K562 (cell line): Measurements from ENCODE around the gene GPR139.

Experiments
- CEBPB ChIP-seq: fragments of 450-650 bp; IDR thresholded peaks from 2 replicates; pipeline ENCODE4 v1.6.1; 2016; ENCODE audit warnings: missing genetic modification characterization, missing compliant biosample characterization
- CTCF ChIP-seq, 3 experiments: IDR thresholded peaks in 2 of 3; conservative IDR thresholded peaks in 1 of 3; 2 replicates each; pipeline ENCODE4 v1.5.1; 2011 to 2012; ENCODE audit warnings: low read length in 3 of 3, mild to moderate bottlenecking in 3 of 3, control low read depth in 2 of 3, improper control_type of control experiment in 1 of 3, inconsistent platforms in 1 of 3, low read depth in 1 of 3, mixed read lengths in 1 of 3, moderate library complexity in 1 of 3; ENCODE audit not compliant: insufficient read depth in 2 of 3
- ETV6 ChIP-seq, 3 experiments: fragments of 150-350 bp in 1 of 3; sonication (generic) in 1 of 3; formaldehyde crosslinking in 1 of 3; IDR thresholded peaks; 2 replicates each; pipeline versions ENCODE4 v1.6.1 to v1.8.0; 2014 to 2022; ENCODE audit warnings: borderline replicate concordance in 2 of 3, low read depth in 2 of 3, antibody characterized with exemption in 1 of 3, low read length in 1 of 3, mild to moderate bottlenecking in 1 of 3, missing genetic modification reagents in 1 of 3
- EZH2 ChIP-seq: IDR thresholded peaks from 2 replicates; pipeline ENCODE4 v1.6.1; 2012; ENCODE audit warnings: low read depth, mild to moderate bottlenecking, inconsistent platforms, low read length, borderline replicate concordance
- HMG20B ChIP-seq: fragments of 250-450 bp; sonication (Bioruptor Pico); IDR thresholded peaks from 2 replicates; pipeline ENCODE4 v1.5.0; 2021; ENCODE audit warnings: mild to moderate bottlenecking
- IRF2 ChIP-seq: sonication (generic); formaldehyde crosslinking; IDR thresholded peaks from 2 replicates; pipeline ENCODE4 v1.8.1; 2022; ENCODE audit warnings: mild to moderate bottlenecking, missing genetic modification reagents
- REST ChIP-seq, 2 experiments: fragments of 450-650 bp; formaldehyde crosslinking in 1 of 2; IDR thresholded peaks; 2 replicates each; pipeline versions ENCODE4 v1.4.0 to v1.6.1; 2014 to 2020; ENCODE audit warnings: mild to moderate bottlenecking in 2 of 2, borderline replicate concordance in 1 of 2, low read depth in 1 of 2
- TAF1 ChIP-seq: IDR thresholded peaks from 2 replicates; pipeline ENCODE4 v1.6.1; 2011; ENCODE audit warnings: mild to moderate bottlenecking, low read length, moderate library complexity; ENCODE audit not compliant: insufficient read depth, control insufficient read depth, severe bottlenecking; ENCODE audit errors: extremely low read depth
- TAF9B ChIP-seq: fragments of 450-650 bp; IDR thresholded peaks from 2 replicates; pipeline ENCODE4 v1.6.1; 2018; ENCODE audit warnings: mild to moderate bottlenecking; ENCODE audit not compliant: partially characterized antibody
- WHSC1 ChIP-seq: IDR thresholded peaks from one replicate; pipeline ENCODE4 v1.6.1; 2012; ENCODE audit warnings: low read length, control low read depth, inconsistent platforms
- ZNF512 ChIP-seq: IDR thresholded peaks from 2 replicates; pipeline ENCODE4 v1.6.1; 2016; ENCODE audit warnings: missing genetic modification characterization, missing compliant biosample characterization
- ZNF551 ChIP-seq: fragments of 250-450 bp; sonication (Bioruptor Pico); IDR thresholded peaks from 2 replicates; pipeline ENCODE4 v1.5.0; 2021; ENCODE audit warnings: mild to moderate bottlenecking, moderate library complexity
- ZNF707 ChIP-seq: fragments of 250-450 bp; sonication (Bioruptor Pico); conservative IDR thresholded peaks from 2 replicates; pipeline ENCODE4 v1.8.0; 2022; ENCODE audit warnings: inconsistent platforms, mild to moderate bottlenecking, moderate library complexity
- ZNF830 ChIP-seq: fragments of 250-450 bp; sonication (Bioruptor Pico); IDR thresholded peaks from 2 replicates; pipeline ENCODE4 v1.5.0; 2021; ENCODE audit warnings: mild to moderate bottlenecking

- TF ChIP-seq REST (IDR thresholded peaks at IDR 0.05; ENCODE audit: borderline replicate concordance) (no peak), REST (CRISPR knock-in tag; IDR thresholded peaks at IDR 0.05; ENCODE audit: low read depth) (no peak), ETV6 (IDR thresholded peaks at IDR 0.05; ENCODE audit: borderline replicate concordance in 1 of 2, low read depth in 2 of 2, low read length in 1 of 2) (no peak), ETV6 (CRISPR knock-in tag; IDR thresholded peaks at IDR 0.05; ENCODE audit: borderline replicate concordance) (no peak), WHSC1 (no peak), HMG20B (CRISPR knock-in tag) (no peak), ZNF551 (CRISPR knock-in tag) (no peak), ZNF707 (CRISPR knock-in tag) (no peak), EZH2 (no peak), TAF9B (no peak), ZNF512 (tag) (no peak), IRF2 (CRISPR knock-in tag) (no peak), CEBPB (tag) (no peak), TAF1 (no peak), ZNF830 (CRISPR knock-in tag) (no peak), CTCF (IDR thresholded peaks at IDR 0.05 in 2 of 3, conservative IDR thresholded peaks at IDR 0.05 in 1 of 3; ENCODE audit: insufficient read depth in 2 of 3, low read depth in 1 of 3, low read length in 3 of 3) (no peak)
These were observed 47.2 kb downstream of the GPR139 start for GRCh38 chr16:20026361-20027072.
